Middle frontal gyrus (tissue), 1 donor: Measurements from ENCODE around the gene MED1.
A peak's percentile ranks its signal among the peaks of the same experiment; 100 is the strongest.

ENCODE experiments used
- DNase-seq: peaks from one replicate; pipeline ENCODE4 v3.0.0-alpha.2; 2015; ENCODE audit warnings: low spot score; ENCODE audit errors: extremely low spot score

The MED1 gene

DNA sequence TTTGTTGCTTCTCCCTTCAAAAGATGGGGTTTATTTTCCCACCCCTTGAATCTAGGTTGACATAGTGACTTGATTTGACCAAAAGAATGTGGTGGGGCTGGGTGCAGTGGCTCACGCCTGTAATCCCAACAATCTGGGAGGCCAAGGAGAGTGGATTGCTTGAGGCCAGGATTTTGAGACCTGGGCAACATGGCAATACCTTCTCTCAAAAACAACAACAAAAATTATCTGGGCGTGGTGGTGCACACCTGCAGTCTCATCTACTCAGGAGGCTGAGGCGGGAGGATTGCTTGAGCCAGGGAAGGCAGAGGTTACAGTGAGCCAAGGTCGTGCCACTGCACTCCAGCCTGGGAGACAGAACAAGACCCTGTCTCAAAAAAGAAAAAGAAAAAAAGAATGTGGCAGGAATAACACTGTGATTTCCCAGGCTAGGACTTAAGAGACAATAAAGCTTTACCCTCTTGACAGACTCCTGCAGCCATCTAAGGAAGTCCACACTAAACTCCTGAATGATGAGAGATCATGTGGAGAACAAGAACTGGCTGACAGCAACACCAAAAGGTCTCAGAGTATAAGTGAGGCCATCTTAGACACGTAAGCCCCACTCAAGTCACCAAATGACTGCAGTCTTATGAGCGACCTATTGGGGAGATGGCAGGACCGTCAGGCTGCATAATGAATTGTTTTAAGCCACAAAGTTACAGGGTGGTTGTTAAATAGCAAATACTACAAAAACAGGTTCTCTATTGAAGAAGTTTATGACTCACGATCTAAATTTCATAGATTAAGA, 86.6 kb downstream of the MED1 start:
- no peak for DNase-seq

- DNase-seq, result no peak
These were observed 90.0 kb downstream of the MED1 start for GRCh38 chr17:39361064-39361463.

DNA sequence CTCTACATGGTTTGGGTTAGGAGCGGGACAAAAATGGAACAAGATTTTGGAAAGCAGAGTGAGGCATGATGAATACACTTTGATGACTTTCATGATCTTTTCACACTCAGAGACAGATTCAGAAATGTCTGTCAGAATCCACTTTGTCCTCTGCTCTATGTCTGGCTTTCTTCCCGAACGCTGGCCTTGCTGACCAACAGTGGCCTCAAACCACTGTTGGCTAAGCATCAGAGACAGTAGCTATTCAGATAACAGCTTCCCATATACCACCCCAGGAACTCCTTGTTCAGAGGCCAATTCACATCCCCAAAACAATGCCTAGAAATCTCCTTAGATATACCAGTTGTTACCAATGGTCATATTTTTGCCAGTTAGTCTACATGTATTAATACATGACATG, 90.5 kb downstream of the MED1 start:
- DNase-seq, result peak; percentile 14

- no peak for DNase-seq
These were observed 91.1 kb downstream of the MED1 start for GRCh38 chr17:39359994-39360393.

- no peak for DNase-seq
These were observed 93.1 kb downstream of the MED1 start for GRCh38 chr17:39357986-39358385.

GRCh38 chr17:39357488-39357887, 93.6 kb downstream of the MED1 start:
- DNase-seq, result no peak
